GM04504 (cell line): ENCODE measurements around the gene SMS.
"Not testable (repeated sequence)": the region's sequence is repeated elsewhere in the genome, so short reads cannot be mapped to it uniquely, and the experiment has no call there.

Experiments
- DNase-seq: peaks from one replicate; pipeline ENCODE4 v3.0.0-alpha.2; 2012; ENCODE audit warnings: low read depth

SMS gene

DNA sequence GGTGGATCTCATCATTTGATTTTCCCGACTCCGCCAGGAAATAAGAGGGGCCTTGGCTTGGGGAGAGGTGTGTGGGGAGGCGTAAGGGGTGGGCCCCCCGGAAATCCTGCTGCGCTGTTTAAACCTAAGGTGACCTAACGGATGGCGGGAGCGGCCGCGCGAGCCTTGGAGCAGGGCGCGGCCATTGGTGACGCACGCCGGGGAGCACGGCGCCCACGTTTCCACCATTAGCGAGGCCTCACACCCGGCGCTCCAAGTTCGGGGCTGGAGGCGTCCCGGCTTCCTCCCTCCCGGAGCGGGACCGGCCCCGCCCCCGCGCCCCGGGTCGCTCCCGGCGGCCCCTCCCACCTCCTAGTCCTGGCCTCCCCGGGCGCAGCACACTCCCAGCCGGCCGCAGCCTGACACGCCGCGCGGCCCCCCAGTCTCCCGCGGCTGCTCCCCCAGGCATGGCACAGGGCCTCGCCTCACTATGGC lies at the start of gene SMS:
Gene SMS (plus strand): TSS at position 354 of the 474 bp plus-strand sequence. CDS start 116 bp downstream, at position 470.
- DNase-seq, result no peak

DNA sequence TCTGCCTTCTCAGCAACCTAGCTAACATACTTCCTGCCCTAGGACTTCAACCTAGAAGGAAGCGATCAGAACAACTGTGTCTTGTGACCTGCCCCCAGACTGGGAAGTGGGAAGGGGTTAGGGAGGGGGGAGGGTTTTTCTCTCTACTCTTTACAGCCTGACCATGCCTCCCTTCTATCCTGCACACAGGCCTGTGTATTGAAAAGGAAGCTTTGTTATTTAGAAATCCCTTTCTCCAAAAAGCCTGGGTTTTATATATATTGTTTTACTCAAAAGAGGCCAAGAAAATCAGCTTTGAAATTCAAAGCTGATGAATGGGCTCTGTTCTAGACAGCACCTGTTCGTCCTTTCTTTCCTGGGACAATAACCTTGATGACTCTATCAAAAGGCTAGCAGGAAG lies 35.2 kb upstream of the SMS start:
- DNase-seq, result no peak

DNA sequence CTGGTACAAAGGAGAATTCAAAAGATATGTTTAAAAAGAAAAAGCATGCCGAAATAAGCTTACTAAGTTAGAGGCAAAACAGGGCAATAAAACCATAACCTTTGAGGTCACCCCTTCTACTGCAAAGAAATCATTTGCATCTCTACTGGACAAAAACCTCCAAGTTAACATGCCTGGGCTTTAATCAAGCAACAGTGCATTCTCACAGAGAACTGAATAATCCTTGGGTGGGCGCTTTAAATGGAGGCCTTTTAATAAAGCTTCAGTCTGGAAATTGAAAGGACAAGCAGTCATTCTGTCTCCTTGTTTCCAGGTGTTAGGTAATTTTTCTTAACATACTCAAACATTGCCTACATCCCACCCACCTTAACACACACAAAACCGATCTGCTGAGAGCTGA lies 34.6 kb upstream of the SMS start:
- no peak for DNase-seq

DNA sequence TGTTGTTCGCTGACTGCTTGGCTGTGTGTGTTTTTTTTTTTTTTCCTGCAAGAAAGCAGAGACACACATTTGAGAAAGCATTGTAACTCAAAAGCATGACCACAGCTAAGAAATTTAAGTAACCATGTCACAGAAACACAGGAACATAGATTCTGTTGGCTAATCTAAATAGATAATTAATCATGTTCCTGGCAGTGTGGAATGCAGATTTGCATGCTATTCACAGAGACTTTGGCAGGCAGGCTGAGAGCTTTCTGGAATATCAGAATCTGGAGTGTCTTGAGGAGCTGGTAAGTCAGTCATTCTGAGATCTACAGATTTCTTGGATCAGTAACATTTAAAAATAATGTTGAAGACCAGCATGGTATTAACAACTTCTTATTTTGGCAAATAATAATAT lies 33.2 kb upstream of the SMS start:
- DNase-seq, result no peak

DNA sequence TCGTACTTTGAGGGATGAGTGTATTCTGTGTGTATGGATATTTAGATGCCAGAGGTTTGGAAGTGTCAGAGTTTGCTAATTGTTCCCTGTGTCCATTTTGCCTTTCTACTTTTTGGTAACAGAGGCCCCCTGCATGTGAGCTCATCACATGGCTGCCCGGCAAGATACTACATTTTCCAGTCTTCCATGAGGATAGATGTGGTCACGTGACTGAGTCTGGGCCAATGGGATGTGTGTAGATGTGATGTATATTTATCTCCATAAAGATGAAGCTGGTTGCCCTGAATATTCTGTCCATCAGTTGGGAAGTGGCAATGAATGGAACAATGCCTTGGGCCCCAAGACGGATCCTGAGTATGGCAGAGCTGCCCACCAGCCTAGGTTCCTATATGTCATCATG lies 29.0 kb upstream of the SMS start:
- DNase-seq, result no peak

DNA sequence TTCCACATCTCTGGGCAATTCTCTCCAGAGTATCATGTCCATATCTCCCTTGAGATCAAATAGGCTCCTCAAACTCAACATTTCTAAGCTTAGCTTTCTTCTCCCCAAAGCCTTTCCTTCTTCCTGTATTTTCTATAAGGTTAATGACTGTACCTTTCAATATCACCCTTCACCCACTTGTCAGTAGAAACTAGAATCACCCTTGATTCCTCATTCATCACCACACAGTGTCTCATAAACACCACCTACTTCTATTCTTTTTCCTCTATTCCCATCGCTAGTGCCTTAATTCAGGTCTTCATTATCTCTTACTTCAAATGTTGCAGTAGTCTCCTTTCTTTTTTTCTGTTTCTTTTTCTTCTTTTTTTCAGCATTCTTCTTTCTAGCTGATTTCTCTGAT lies 28.3 kb upstream of the SMS start:
- DNase-seq, result no peak

DNA sequence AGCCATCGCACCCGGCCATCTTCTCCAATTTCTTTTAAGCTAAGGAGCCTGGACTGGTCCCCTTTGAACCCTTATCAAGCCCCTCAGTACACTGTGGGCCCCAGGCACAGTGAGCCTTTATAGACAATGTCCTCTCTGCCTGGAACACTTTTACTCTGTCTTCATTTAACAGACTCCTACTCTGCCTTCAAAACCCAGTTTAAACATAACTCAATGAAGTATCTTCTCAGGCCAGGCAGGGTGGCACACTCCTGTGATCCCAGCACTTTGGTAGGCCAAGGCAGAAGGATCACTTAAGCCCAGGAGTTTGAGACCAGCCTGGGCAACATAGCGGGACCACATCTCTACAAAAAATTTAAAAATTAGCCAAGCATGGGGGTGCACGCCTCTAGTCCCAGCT lies 27.5 kb upstream of the SMS start:
- DNase-seq, result no peak

DNA sequence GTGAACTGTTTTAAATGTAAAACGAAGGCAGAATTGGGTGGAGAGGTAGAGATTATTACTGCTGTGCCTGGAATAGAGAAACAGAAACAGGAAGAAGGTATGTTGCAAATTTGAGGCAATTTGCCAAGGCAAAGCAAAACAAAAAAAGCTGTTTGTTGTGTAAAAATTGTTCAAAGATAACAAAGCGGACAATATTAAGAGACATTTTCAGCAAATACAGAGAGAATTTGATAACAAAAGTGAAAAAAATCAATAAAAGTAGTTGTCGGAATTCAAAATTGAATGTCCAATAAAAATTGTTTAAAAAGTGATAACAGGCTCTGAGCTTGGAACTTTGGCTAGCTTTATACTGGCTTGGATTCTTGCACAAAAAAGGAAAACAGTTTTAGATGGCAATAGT lies 14.4 kb upstream of the SMS start:
- no peak for DNase-seq

DNA sequence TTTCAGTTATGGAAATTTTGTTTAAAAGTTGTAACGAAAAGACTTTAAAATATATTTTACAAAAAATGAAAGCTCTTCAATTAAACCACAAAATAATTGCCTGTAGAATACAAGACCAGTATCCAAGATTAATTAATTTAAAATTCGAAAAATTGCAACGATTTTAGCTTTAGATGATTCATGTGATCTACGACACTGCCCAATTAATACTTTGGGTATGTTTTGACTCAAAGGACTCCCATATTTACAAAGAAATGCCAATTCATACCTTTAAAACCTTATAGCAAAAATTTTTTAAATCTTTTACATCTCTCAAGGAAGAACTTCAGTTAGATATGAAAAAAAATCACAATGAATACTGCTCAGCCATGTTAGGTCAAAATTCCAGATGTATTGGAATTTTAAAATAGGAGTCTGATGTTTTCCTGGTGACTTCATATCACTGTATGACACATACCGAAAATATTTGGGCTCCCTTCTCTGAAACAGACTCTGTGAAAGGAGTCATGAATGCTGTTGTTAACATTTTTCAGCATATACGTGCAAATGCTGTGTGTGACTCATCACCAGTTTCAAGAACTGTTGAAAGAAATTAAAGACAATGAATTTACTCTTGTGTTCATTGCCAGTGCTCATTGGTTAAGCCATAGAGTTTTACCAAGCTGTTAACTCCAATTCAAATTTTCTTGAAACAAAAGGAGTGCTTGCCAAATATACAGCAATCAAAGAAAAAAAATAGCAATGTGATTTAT lies 13.8 kb upstream of the SMS start:
- DNase-seq, result peak; percentile 88

DNA sequence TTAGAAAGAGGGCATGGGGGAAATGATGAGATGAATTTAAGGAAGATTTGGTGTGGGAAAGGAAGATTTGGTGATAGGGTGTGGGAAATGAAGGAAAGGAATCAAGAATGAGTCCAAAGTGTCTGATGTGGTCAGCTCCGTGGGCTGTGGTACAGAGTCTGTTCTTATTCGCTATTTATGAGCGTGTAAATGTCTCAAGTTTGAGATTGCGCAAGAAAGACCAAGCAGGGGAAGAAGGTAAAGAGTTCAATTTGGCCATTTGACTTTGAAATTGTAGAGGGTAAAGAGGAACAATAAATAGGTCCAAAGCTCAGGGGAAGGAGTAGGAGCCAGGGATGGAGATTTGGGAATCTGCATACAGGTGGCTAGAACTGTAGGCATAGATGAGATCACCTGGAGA lies 11.3 kb upstream of the SMS start:
- DNase-seq, result no peak

DNA sequence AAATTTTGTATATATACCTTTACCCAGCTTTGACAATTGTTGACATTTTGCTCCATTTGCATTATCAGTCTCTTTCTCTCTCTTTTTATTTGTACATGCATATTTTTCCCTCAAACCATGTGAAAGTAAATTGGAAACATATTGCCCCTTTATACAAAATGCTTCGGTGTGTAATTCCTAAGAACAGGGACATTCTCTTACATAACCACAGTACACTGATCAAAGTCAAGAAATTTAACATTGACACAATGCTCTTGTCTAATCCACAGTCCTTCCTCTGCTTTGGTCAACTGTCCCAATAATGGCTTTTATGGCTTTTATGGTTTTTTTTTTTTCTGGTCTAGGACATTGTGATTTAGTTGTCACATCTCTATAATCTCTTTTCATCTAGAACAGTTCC lies 9.5 kb upstream of the SMS start:
- no peak for DNase-seq

DNA sequence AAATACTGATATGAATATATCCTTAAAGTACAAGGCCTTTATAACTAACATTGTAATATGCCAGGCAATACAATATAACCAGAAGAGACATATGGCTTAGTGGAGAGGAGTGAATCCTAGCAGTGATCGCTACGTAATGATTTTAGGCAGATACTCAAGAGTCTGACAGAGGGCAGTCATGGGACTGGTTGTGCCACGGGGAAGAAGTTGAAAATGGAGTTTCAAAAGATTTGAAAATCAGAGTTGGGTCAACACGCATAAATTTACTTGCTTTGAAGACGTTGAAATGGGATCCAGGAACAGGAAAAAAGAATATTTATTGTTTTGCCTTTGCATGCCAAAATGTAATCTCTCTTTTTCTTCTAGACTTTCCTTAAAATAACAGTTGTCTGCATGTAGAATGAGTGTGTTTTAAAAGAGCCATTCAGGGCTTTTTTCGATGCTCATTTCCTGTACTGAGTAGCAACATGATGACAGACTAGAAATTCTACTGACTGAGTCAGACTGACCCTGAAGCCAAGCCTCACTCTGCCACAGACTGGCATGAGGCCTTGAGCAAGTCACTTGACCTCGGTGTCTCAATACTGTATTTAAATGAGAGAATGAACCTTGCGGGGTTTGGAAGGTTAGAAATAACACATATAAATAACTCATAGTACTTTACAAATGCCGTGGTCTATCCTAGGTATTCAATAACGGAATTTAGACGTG lies 8.1 kb upstream of the SMS start:
- DNase-seq, result peak; percentile 81

DNA sequence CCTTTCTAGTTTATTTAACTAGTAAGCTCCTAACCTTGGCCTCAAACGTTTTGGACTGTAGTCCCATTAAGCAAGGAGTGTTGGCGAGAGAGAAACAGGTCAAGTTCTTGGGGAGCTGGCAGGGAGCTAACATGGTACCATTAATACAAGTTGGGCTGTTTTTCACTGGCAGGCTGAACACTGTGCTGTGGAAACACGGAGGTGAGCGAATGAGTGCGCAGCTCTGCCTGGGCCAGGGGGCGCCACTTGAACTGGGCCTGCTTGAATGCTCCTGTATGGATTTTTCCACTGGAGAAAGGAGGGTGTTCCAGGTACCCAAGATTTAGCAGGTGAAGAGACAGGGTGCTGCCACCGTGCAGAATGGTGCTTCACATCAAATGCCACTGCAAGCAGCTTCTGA lies 7.4 kb upstream of the SMS start:
- DNase-seq, result no peak

DNA sequence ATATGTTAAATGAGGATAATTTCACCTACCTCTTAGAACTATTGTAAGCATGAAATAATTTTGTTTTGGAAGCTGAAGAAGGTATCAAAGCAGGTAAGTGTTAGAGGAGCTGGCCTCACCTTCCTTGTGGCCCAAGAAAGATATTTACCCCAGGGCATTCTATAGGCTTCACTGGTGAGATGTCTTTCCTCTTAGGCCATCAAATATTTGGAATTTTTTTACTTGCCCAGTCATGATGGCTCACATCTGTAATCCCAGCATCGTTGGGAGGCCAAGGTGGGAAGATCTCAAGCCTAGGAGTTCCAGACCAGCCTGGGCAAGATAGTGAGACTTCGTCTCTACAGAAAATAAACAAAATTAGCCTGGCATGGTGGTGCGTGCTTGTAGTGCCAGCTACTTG lies 6.1 kb upstream of the SMS start:
- no peak for DNase-seq

DNA sequence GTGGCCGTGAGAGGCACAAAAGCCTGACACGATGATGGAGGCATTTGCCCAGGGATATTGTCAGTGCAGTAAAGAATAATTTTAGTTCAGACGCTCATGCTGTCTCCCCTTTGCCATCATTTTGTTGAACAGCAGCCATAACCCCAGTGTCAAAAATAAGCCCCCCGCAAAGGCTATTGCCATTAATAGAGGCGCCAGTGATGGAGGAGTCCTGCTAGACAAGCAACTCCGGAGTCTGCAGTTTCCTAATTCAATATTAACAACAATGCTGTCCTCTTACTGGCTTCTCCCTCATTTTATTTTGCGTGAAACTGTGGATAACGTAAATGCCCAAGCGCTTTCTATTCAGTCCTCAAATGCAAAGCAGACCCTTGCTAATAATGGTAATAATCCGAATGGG lies 603 bp upstream of the SMS start:
- DNase-seq, result no peak

DNA sequence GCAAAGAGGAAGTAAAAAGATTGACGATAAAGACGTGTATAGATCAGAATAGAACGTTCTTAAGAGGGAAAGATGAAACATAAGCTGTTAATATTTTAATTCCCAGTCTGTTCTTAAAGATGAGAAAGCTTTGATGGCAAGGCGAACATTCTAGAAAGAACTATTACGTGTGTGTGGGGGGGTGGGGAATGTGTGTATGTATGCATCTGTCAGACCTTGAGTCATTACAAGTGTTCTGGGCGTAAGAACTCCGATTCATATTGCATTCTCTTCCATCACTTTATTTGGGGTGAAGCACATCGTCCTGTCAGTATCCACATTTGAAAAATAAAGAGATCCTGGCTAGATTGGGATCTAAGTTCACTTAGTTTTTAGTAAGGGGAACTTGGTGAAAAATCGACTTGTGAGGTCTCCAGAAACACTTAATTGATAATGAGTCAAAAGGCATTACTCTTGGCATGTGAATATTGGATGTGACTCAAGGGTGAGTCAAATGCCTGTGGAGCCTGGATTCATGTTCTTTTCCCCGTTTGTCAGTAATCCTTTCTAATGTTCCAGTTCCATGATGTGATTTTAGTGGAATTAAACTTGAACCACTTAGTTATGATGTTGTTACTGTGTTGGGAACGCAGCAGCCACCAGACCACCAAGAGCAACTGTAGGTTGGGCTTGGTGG lies 3.1 kb downstream of the SMS start:
- DNase-seq, result peak; percentile 68

DNA sequence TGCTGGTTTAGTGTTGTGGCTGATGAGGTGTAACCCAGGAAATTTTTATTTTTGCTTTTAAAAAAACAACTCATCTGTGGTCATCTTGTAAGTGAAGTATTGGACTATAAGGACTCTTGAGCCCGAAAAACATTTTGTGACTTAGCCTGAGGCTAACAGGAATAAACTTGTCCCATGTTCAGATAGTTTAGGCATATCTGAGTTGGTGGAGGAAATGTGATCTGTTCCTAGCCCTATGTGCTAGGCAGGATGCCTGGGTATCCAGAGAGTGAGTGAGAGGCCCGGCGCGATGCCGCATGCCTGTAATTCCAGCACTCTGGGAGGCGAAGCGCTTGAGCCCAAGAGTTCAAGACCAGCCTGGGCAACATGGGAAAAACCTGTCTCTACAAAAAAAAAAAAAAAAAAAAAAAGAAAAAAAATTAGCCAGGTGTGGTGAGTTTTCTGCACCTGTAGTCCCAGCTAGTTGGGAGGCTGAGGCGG lies 3.7 kb downstream of the SMS start:
- no peak for DNase-seq

DNA sequence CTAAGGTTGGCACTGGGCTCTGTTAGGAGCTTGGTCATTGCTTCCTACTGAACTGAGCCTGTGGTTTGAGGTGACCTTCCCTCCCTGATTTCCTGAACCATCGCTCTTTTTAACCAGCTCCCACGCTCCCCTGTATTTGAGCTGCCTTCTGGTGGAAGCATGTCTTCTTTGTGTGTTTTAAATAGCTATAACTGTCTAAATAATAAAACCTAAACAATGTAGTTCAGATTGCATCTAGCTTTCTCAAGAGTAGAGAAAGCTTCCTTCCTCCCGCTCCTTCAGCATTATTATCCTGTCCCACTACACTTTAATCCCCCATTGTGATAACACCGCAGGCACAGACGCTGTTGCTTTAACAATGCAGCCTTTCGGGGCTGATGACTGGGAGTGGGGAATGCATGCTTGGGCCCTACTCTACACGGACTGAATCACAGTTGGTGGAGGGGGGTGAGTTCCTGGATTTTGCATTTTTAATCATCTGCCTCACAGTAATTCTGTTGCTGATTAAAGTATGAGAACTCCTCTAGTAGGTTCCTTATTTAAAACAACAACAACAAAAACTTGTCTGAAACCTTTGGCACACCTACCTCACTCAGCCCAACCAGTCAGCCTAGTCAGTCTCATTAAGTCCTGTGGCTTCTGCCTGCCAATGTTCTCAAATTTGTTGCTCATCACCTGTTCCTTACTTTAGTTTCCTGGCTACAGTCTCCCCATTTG lies 6.6 kb downstream of the SMS start:
- no peak for DNase-seq

DNA sequence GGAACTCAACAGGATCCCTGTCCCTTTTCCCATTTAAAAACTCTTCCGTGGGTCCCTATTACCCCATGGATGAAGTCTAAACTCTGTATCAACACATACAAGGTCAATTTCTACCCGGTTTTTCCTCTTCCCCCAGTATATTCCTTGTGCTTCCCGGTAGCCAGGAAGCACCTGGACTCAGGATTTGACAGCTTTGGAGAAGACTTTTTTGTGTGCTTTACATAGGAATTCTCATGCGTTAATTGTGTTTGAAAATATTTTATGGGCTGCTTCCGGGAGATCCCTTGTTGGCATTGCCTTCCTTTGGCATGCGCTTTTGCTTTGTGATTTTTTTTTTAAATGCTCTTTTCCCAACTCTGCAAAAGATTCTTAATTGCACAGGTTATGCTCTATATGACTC lies 7.2 kb downstream of the SMS start:
- DNase-seq, result no peak

DNA sequence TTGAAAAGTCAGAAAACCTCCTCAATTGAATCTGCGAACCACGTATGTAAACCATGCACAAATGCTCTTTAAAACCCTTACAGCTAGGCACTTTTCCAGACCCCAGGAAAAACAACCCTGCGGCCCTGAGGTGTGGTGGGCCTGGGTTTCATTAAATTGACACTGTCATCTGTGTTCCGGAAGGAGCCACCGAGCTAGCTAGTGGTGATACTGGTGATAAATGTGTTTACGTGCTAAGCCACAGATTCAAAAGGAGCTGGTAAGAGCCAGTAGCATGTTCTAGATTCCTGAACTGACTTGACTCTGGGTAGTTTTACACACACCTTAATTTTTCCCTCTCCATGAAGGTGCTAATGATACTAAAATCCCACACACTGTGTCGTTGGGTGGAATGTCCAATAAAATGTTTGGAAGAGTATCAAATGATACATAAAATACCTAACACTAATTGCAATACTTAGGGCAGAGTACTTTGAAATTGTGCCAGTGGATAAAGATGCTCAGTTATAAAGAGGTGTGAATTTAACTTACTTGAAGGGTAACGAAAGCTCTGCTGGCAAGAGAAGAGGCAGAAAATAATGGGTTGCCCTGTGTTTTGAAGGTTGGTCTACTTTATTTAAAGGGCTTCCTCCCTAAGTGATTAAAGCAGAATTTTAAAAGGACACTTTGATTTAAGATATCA lies 8.5 kb downstream of the SMS start:
- no peak for DNase-seq

DNA sequence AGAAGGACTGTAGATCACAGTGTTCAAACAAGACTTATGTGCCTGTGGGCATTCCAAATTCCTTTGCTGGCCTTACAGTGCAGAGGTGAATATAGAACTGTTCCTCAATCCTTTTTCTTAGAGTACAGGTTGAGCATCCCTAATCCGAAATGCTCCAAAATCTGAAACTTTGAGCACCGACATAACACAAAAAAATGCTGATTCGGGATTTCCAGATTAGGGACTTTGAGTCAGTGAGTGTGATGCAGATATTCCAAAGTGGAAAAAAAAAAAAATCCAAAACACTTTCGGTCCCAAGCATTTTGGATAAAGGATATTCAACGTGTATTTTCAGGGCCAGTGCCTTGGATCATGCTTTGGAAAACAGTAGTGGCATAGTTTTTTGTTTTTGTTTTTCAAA lies 9.2 kb downstream of the SMS start:
- DNase-seq, result no peak

DNA sequence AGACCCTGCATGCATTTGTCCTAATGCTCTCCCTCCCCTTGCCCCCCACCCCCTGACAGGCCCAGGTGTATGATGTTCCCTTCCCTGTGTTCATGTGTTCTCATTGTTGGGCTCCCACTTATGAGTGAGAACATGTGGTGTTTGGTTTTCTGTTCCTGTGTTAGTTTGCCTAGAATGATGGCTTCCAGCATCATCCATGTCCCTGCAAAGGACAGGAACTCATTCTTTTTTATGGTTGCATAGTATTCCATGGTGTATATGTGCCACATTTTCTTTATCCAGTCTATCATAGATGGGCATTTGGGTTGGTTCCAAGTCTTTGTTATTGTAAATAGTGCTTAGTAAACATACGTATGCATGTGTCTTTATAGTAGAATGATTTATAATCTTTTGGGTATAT lies 10.0 kb downstream of the SMS start:
- not testable (repeated sequence) for DNase-seq
